Medulla oblongata (tissue), 1 donor: ENCODE measurements around the gene TFAP2A.

Experiments
- DNase-seq: peaks from one replicate; pipeline ENCODE4 v3.0.0-alpha.2; 2015; ENCODE audit errors: extremely low spot score

The TFAP2A gene

DNA sequence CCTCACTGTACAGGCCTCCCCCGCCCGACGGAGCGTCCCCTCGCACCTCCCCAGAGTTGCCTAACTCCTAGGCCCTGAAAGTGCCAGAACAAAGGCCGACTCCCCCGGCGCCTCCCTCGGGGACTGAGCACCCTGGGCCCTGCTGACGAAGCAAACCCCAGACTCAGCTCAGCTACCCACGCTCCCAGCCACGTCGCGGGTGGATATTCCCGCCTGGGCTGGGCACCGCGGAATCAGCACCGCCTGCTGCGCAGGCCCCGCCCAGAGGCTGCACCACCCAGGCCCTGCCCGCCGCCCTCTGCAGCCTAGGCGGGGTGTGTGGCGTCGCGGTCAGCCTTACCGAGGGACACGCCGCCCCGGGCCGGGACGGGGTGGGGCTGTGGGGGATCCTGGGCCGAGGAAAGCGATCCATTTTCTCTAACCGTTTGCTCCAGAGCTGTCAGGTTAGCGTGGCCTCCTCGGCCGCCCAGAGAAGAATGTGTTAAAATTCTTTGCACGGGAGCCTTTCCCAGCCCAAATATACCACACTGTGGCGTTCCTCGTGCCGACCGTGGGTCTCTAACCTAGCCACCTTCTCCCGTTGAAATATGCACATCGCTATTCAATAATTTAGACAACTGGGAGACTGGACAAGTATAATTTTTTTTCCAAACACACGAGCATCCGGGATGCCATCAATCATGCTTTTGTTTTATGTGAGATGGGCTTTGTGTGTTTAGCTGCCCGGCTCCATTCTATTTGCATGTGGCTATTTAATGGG, 31.4 kb downstream of the TFAP2A start:
- no peak for DNase-seq

- no peak for DNase-seq
Measured at GRCh38 chr6:10382728-10383330, 32.0 kb downstream of the TFAP2A start.

- DNase-seq = no peak
Measured at GRCh38 chr6:10382322-10382721, 32.6 kb downstream of the TFAP2A start.

DNA sequence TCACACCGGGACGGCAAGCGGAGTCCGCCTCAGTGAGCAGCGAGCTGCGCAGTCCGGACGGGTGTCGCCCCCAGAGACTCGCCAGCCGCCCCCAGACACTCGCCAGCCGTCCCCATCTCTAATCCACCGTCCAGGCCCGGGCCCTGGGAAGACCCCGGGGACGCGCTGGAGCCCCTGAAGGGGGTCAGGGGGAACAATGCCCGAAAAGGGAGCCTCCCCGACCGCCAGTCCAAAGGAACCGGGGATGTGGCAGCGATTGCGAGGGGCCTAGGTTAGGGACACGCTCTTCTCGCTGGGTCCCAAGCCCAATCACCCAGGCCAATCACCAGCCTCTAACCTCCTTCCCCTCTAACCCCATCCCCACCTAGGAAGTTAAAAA, 33.1 kb downstream of the TFAP2A start:
- DNase-seq = no peak

DNA sequence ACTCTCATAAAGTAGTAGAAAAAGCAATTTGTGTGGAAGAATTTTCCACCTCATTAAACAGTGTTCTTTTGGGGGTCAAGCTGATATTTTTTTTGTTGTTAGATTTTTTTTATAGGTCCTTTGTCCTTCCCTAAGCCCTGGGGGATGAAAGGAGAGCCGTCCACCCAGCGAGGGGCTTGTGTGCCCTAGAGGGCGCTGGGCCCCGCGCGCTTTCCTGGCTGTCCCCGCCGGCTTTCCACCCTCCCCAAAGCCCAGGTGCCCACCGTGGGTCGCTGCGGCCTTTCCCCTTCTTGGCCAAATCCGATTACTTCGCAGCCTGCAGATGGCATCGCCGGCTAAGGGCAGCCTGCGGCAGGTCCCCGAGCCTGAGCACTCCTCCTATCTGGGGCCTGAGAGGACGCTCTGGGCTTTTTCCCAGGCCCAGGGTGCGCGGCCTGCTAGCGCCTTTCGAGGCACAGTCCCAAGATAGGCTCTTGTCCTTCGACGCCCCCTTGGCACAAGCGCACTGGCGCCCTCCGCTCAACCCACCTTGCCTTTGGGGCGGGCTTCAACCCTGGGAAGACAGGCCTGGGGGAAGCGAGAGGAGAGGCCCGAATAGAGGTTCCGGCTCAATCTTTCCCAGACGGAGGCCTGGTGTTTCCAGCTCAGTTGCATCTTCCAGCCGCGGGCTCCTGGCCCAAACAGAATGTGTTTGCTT, 33.6 kb downstream of the TFAP2A start:
- no peak for DNase-seq

- DNase-seq = no peak
Measured at GRCh38 chr6:10375391-10375969, 39.4 kb downstream of the TFAP2A start.

DNA sequence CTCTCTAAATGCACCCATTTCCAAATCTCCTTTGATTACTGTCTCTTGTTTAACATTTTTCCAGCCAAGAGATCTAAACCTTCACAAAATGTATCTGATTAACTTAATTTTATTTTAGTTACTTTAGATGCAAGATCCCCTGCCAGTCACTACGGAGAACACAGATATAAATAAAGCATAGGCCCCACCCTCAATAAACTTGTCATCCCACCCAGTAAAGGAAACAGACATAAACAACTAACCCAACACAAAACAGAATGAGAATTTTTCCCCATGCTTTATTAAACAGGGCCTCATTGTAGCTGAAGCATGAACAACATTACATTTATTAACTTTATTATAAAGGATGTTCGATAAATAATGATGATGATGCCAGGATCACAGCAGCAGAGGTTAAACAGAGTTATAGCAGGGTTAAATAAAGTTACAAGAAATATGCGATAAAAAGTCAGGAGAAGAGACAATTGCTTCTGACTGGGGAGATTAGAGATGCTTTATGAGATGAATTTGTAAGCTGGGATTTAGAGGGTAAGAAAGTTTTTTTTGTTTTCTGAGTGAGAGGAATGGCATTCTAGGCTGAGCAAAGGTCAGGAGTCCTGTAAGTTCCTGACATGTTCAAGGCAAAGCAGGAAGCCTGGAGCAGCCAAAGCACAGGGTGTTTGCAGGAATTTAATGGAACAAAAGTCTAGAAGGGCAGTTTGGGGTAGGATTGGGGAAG, 41.1 kb downstream of the TFAP2A start:
- no peak for DNase-seq

DNA sequence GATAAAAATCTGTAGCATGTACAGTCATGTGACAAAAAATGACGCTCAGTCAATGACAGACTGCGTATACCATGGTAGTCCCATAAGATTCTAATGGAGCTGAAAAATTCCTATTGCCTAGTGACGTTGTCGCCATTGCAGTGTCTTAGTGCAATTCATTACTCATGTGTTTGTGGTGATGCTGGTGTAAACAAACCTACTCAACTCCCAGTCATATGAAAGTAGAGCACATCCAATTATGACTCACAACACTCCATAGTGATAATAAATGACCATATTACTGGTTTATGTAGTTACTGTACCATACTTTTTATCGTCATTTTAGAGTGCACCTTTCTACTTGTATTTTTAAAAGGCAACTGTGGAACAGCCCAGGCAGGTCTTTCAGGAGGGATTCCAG, 45.0 kb downstream of the TFAP2A start:
- DNase-seq = no peak

GRCh38 chr6:10368861-10369260, 46.0 kb downstream of the TFAP2A start:
- no peak for DNase-seq

GRCh38 chr6:10363911-10364310, 51.0 kb downstream of the TFAP2A start:
- no peak for DNase-seq

DNA sequence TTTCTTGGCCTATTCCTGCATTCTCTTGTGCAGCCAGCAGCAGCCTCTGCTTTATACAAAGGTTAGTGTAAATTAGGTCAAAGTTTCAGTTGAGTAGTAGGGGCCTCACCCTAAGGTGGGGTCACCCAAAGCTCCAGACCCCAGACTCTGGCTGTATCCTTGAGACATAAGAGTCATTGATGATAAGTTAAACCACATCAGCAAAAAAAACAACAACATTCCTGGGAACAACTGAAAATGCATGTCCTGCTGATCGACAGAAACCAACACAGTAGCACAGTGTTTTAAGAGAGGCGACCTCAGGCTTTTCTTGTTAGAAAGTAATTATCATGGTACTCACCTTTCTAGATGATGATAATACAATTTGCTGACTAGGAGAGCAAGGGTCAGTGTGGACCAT, 52.6 kb downstream of the TFAP2A start:
- no peak for DNase-seq

DNA sequence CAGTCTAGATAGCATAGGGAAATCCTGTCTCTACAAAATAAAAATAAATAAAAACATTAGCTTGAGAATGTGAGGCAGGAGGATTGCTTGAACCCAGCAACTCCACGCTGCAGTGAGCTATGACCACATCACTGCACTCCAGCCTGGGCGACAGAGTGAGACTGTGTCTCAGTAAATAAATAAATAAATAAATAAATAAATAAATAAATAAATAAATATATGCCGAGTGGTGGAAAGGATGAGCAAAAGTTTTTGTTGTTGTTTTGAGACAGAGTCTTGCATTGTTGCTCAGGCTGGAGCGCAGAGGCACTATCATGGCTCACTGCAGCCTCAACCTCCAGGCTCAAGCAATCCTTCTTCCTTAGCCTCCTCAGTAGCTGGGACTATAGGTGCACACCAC, 53.4 kb downstream of the TFAP2A start:
- DNase-seq = no peak

- DNase-seq = no peak
Measured at GRCh38 chr6:10359581-10359980, 55.3 kb downstream of the TFAP2A start.

- no peak for DNase-seq
Measured at GRCh38 chr6:10355115-10355702, 59.7 kb downstream of the TFAP2A start.

DNA sequence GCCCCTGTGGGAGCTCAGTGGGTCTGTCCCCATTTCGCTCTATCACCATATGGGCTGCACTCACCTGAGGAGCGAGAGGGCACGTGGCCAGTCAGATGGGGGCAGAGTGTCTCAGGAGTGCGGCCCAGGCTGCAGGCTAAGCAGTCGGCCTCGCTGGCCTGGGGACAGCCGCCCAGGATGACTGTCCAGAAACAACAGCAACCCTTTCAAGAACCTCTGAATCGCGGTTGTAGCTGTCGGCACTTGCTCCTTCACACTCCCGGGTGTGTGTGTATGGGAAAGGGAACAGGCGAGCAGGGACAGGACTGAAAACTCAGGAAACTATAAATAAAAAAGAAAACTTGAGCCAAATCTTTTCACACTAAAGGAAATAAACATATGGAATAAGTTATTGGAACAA, 63.1 kb downstream of the TFAP2A start:
- DNase-seq = no peak

DNA sequence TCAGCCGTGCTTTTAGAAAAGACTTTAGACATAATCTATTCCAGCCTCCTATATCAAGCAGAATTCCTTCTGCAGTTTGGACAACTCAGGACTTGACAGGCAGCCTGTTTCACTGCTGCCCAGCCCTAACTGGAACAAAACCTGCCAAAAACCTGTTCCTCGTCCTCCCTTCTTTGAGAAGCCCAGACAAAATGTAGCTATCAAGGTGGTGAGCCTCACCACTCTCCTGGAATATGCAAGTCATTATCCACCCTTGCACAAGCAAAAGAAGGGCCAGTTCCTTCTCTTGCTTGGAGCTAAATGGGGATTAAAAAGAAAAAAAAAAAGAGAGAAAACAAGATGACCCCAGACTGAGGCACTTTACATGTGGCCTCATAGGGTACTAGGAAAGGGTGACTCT, 64.2 kb downstream of the TFAP2A start:
- DNase-seq = no peak

DNA sequence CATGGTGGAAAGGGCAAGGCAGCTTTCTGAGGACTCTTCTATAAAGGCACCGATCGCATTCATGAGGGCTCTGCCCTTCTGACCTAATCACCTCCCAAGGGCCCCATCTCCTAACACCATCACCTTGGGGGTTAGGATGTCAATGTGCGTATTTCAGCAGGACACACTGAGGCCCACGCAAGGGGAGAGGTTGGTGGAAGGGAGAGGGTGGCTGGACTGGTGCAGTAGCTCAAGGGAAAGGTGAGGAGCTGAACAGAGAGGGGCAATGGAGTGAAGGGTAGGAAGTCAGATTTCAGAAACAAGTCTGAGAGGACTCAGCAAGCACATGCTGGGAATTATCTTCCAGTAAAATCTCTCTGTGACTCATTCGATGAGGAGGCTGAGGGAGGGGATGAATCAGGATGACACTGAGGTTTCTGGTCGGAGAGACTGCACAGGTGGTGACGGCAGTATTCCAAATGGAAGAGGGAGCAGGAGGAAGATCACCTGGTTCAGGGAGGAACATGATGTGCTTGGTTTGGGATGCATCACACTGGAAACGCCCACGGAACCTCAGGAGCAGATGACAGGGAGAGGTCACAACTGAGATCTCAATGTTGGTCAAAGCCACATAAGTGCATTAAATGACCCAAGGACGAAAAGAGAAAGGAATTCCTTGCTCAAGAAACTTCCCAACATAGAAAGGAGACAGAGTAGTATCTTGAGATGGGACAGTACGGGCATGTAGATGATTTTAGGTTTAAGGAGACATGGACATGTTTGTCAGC, 67.1 kb downstream of the TFAP2A start:
- DNase-seq = no peak
